ENCODE results near the gene ATP12A. TPM values are rescaled to one million over a fixed set of nuclear protein-coding genes. Genes with fewer than 3 reads are reported as not detected.

The ATP12A gene
- total RNA-seq, 1 donor from 2014 or later = not detected

Other genes starting within 250 kb of the ATP12A start
- gene PARP4, start 167.6 kb upstream of the ATP12A start, total RNA-seq = 73.8 and 93.8 TPM in 2 replicates
- gene RNF17, start 83.8 kb downstream of the ATP12A start, total RNA-seq = 0.58 TPM in 1 of 2 replicates, not detected in the other